ENCODE measurements around the gene SLC22A12.
"Not testable (repeated sequence)": the region's sequence is repeated elsewhere in the genome, so short reads cannot be mapped to it uniquely, and the experiment has no call there.

Gene SLC22A12

GRCh38 chr11:64585150-64585549 lies 5.9 kb upstream of the SLC22A12 start:
- FAIRE-seq (no peak), DNase-seq (ENCODE audit: low spot score) (no peak)

DNA sequence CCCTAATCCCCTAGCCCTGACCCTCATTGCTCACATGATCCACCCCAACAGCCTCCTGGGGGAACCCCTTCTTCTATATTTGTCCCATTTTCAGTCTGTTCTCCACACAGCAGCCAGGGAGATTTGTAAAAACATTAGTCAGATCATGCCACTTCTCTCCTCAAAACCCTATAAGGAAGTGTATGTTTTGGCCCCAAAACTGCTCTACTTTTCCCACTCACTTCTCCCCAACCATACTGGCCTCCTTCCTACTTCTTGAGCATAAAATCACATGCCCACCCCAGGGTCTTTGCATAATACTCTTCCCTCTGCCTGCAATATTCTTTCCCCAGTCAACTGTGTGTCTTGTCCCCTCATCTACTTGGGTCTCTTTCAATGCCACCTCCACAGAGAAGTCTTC lies 4.7 kb upstream of the SLC22A12 start:
- FAIRE-seq (no peak), DNase-seq (ENCODE audit: low spot score) (no peak)

DNA sequence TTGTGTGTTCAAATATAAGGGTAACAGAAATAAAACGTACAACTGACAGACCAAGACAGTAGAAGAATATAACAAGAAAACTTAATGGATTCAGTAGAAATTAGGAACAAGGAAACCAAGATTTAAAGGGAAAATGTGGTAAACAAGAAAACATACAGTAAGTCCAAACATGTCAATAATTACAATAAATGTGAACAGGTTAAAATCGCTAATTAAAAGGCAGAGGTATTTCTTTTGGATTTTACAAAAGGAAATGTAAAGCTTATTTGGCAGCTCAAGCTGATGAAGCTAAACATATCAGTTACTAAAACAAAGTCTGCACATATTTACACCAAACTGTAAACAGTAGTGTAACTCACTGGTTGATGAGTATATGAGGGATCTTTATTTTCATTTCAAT lies 2.3 kb upstream of the SLC22A12 start:
- DNase-seq (ENCODE audit: low spot score) (no peak), FAIRE-seq (no peak)

DNA sequence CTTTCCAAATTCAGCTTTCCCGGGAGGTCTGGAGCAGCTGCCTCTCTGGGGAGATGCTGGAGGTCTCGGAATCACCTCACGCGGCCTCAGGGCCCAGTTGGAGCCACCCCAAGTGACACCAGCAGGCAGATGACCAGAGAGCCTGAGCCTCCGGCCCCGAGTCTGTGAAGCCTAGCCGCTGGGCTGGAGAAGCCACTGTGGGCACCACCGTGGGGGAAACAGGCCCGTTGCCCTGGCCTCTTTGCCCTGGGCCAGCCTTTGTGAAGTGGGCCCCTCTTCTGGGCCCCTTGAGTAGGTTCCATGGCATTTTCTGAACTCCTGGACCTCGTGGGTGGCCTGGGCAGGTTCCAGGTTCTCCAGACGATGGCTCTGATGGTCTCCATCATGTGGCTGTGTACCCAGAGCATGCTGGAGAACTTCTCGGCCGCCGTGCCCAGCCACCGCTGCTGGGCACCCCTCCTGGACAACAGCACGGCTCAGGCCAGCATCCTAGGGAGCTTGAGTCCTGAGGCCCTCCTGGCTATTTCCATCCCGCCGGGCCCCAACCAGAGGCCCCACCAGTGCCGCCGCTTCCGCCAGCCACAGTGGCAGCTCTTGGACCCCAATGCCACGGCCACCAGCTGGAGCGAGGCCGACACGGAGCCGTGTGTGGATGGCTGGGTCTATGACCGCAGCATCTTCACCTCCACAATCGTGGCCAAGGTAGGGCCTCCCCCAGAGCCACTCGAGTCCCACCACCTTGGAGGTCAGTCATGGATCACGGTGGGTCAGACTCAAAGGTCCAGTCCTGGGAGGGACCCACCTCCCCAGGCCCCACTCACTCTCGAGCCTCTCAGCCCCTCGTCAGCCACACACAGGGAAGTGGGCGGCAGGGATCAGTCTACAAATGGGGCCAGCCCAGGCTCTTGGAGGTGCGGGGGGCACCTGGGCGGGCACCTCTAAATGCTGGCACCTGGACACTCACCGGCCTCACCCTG lies 525 bp downstream of the SLC22A12 start:
- FAIRE-seq (no peak), DNase-seq (ENCODE audit: low spot score) (no peak)

DNA sequence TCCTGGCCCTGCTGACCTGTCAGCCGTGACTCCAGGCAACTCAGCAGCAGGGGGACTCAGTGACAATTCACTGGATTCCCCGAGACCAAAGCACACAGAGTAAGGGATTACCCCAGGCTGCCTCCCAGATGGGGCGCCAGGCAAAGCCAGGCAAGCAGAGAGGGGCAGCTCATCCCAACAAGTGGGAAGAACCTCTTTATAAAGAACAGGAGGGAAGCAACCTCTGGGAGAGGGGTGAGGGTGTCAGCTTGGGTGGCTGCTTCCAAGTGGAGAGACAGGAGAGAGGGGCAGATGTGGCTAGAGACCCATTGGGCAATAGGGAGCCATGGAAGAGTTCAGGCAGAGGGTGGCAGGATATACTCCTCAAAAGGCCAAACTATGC lies 1.2 kb downstream of the SLC22A12 start:
- no peak for FAIRE-seq
- DNase-seq (ENCODE audit: low spot score) = no peak

DNA sequence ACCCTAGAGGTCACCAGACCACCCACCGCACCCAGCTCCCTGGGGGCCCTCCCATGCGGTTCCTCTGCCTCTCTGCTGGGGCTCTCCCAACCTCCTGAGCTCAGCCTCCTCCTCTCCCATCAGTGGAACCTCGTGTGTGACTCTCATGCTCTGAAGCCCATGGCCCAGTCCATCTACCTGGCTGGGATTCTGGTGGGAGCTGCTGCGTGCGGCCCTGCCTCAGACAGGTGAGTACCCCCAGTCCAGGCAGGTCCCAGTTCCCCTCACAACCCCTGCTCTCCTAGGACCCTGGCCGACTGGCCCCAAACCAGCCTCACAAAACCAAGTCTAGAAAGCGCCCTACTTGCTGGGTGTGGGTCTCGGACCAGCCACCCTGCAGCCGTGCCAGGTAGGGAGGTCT lies 1.6 kb downstream of the SLC22A12 start:
- DNase-seq (ENCODE audit: low spot score) = no peak
- FAIRE-seq = no peak

GRCh38 chr11:64593156-64594105 lies 2.4 kb downstream of the SLC22A12 start:
- FAIRE-seq = no peak
- DNase-seq (ENCODE audit: low spot score) = no peak

DNA sequence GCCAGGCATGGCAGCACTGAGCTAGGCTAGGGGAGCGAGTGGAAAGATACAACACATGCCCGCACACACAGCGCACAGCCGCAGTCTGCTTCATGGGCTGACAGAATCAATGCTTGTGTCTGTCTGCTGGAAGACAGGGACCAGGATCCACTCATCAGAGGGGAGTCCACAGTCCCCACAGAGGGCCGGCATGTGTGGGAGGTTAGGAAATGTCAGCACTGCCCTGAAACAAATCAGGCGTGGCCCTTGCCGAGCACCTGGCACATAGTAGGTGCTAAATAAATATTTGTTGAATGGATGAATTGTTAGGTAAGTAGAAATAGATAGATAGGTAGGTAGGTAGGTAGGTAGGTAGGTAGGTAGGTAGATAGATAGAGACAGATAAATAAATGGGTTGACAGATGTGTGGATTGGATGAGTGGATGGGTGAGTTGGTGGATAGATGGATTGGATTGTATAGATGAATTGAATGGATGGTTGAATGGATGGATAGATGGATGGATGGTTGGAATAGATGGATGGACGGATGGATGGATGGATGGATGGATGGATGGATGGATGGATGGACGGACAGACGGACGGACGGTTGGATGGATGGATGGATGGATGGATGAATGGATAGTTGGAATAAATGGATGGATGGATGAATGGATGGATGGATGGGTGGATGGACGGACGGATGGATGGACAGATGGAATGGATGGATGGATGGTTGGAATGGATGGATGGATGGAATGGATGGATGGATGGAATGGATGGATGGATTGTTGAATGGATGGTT lies 3.3 kb downstream of the SLC22A12 start:
- DNase-seq (ENCODE audit: low spot score) = no peak
- no peak for FAIRE-seq

DNA sequence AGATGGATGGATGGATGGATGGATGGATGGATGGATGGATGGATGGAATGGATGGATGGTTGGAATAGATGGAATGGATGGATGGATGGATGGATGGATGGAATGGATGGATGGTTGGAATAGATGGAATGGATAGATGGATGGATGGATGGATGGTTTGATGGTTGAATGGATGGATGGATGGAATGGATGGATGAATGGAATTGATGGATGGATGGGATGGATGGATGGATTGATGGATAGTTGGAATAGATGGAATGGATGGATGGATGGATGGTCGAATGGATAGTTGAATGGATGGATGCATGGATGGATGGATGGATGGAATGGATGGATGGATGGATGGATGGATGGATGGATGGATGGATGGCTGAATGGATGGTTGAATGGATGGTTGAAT lies 4.9 kb downstream of the SLC22A12 start:
- peak; percentile 97 for FAIRE-seq
- DNase-seq (ENCODE audit: low spot score) = not testable (repeated sequence)

DNA sequence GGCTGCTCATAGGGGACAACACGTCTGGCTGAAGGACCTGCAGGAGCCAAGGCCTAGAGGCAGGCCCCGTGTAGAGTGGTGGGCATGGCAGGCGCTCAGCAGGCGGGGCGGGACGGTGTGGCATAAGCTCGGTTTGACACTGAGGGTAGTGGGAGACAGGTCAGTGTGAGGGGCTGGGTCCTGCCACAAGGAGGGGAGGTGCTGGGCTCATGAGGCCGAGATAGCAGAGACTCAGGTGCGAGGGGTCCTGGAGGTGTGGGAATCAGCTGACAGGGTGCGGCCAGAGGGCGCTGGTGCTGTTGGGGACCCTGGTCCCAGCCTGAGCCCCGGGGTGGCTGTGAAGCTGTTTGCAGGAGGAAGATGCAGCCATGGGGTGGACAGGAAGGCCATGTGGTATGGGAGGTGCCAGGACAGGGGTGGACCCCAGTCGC lies 6.7 kb downstream of the SLC22A12 start:
- DNase-seq (ENCODE audit: low spot score) = no peak
- FAIRE-seq = no peak

DNA sequence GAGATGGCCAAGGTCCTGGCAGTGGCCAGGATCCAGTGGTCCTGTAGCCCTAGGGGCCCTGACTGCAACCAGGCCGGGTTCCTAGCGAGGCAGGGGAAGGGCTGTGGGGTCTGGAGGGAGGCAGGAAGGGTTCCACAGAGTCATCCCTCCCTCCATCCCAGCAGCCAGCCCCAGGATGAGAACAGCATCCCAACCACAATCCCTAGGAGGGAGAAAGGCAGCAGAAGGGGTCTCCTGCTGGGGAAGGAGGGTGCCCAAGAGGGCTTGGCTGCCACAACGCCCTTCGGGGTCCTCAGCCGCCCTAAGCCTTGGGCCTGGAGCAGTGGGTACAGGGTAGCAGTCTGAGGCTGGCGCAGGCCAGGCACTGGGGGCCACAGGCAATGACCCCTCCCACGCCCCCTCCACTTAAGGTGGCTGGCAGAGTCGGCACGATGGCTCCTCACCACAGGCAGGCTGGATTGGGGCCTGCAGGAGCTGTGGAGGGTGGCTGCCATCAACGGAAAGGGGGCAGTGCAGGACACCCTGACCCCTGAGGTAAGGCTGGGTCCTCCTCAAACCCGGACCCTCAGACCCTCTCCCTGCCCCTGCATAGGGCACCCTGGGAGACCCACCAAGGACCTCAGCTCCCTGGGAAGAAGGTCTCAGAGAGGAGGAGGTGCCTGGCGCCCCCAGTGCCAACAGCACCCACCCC lies 7.2 kb downstream of the SLC22A12 start:
- no peak for FAIRE-seq
- DNase-seq (ENCODE audit: low spot score) = no peak

GRCh38 chr11:64598797-64599697 lies 8.0 kb downstream of the SLC22A12 start:
- DNase-seq (ENCODE audit: low spot score) = no peak
- no peak for FAIRE-seq

GRCh38 chr11:64599698-64600211 lies 8.7 kb downstream of the SLC22A12 start:
- FAIRE-seq = no peak
- no peak for DNase-seq (ENCODE audit: low spot score)

DNA sequence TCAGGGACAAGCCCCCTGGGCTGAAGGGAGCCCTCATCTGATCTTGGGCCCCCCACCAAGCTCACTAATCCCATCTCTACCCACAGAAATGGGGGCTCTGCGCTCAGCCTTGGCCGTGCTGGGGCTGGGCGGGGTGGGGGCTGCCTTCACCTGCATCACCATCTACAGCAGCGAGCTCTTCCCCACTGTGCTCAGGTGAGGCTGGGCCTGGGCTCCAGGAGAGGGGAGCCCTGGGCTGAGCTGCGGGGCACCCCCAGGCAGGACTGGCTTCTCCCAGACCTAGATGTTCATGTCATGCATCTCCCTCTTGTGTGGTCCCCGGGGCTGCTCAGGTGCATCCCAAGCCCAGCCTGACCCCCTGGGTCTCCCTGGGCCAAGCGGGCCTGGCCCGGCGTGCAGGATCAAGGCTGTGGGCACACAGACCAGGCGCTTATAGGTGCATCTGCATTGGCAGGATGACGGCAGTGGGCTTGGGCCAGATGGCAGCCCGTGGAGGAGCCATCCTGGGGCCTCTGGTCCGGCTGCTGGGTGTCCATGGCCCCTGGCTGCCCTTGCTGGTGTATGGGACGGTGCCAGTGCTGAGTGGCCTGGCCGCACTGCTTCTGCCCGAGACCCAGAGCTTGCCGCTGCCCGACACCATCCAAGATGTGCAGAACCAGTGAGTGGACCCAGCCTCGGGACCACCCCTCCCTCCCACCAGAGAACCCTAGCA lies 9.4 kb downstream of the SLC22A12 start:
- FAIRE-seq = no peak

DNA sequence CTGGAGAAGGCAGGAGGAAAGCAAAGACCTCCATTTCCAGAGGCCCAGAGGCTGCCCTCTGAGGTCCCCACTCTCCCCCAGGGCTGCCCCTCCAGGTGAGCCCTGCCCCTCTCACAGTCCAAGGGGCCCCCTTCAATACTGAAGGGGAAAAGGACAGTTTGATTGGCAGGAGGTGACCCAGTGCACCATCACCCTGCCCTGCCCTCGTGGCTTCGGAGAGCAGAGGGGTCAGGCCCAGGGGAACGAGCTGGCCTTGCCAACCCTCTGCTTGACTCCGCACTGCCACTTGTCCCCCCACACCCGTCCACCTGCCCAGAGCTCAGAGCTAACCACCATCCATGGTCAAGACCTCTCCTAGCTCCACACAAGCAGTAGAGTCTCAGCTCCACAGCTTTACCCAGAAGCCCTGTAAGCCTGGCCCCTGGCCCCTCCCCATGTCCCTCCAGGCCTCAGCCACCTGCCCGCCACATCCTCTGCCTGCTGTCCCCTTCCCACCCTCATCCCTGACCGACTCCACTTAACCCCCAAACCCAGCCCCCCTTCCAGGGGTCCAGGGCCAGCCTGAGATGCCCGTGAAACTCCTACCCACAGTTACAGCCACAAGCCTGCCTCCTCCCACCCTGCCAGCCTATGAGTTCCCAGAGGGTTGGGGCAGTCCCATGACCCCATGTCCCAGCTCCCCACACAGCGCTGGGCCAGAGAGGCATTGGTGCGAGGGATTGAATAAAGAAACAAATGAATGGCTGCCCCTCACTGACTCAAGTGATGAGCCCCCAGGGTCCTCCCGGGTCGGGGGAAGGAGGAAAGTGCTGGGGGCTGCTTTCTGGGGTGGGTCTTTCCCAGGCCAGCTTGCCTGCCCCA lies 10.8 kb downstream of the SLC22A12 start:
- FAIRE-seq = no peak
- no peak for DNase-seq (ENCODE audit: low spot score)

More for the DNA sequence above, 9.4 kb downstream of the SLC22A12 start:
- DNase-seq (ENCODE audit: low spot score) = no peak

GRCh38 chr11:64602466-64603070 lies 11.5 kb downstream of the SLC22A12 start:
- FAIRE-seq (no peak), DNase-seq (ENCODE audit: low spot score) (no peak)

DNA sequence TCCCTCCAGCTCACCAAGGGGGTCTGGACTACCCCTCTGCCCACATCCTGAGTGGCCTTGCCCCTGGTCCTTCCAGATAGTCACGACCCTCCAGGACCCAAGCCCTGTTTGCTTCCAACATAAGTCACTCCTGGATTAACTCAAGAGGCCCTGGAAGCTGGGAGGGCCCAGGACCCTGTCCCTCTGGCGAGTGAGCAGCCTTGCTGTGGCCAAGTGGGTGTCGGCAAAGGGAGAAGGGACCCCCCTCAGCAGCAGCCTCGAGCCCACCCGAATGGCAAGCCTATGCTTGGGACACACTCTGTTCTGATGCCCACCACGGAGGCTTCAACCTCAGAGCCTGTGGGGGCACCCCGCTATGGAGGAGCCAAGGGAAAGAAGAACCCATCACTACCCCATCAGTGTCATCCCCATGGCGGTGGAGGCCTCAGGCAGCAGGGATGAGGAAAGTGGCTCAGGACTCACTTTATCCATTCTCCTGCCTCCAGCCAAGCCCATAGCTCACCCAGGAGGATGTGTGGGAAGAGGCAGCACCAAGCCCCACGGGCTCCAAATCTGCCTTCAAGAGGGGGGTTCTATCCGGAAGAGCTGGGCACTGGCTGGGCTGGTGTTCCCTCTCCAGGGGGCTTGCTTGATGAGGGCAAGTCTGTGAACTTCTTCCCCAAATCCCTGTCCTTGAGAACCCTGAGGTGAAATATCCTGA lies 12.5 kb downstream of the SLC22A12 start:
- no peak for FAIRE-seq
- DNase-seq (ENCODE audit: low spot score) = no peak

Data from urothelium cell line (cell line).